ENCODE results near the gene ROR2. TPM values are rescaled to one million over a fixed set of nuclear protein-coding genes. Genes with fewer than 3 reads are reported as not detected.

Gene ROR2
- total RNA-seq, 1 donor from 2014 or later, result 0.18 TPM

GRCh38 chr9:91724068-91724440 is 226.0 kb downstream of the ROR2 start:
- intact Hi-C loops (cut with micrococcal nuclease), result no loop called here

- intact Hi-C loops (cut with micrococcal nuclease), result no loop called here
Observed at GRCh38 chr9:91723420-91724067, 226.5 kb downstream of the ROR2 start.

- intact Hi-C loops (cut with micrococcal nuclease), result no loop called here
Observed at GRCh38 chr9:91720751-91721705, 229.0 kb downstream of the ROR2 start.

GRCh38 chr9:91720313-91720712 is 229.7 kb downstream of the ROR2 start:
- intact Hi-C loops (cut with micrococcal nuclease), result no loop called here

- intact Hi-C loops (cut with micrococcal nuclease), result no loop called here
Observed at GRCh38 chr9:91718071-91718470, 232.0 kb downstream of the ROR2 start.

GRCh38 chr9:91716815-91717214 is 233.2 kb downstream of the ROR2 start:
- intact Hi-C loops (cut with micrococcal nuclease), result no loop called here

- intact Hi-C loops (cut with micrococcal nuclease), result no loop called here
Observed at GRCh38 chr9:91716239-91716638, 233.8 kb downstream of the ROR2 start.

GRCh38 chr9:91714874-91715615 is 235.0 kb downstream of the ROR2 start:
- intact Hi-C loops (cut with micrococcal nuclease), result no loop called here

- intact Hi-C loops (cut with micrococcal nuclease), result no loop called here
Observed at GRCh38 chr9:91714020-91714806, 235.8 kb downstream of the ROR2 start.

GRCh38 chr9:91712811-91713210 is 237.2 kb downstream of the ROR2 start:
- intact Hi-C loops (cut with micrococcal nuclease), result loop anchor here (2.0 kb wide), 1 partner anchor 288 kb away; no protein-coding TSS in a partner anchor

GRCh38 chr9:91711755-91712601 is 238.1 kb downstream of the ROR2 start:
- intact Hi-C loops (cut with micrococcal nuclease), result loop anchor here (2.0 kb wide), 1 partner anchor 287 kb away; no protein-coding TSS in a partner anchor

GRCh38 chr9:91710158-91710557 is 239.9 kb downstream of the ROR2 start:
- intact Hi-C loops (cut with micrococcal nuclease), result no loop called here

- intact Hi-C loops (cut with micrococcal nuclease), result no loop called here
Observed at GRCh38 chr9:91705386-91705785, 244.6 kb downstream of the ROR2 start.

- intact Hi-C loops (cut with micrococcal nuclease), result no loop called here
Observed at GRCh38 chr9:91700475-91700874, 249.6 kb downstream of the ROR2 start.

- intact Hi-C loops (cut with micrococcal nuclease), result no loop called here
Observed at GRCh38 chr9:91698266-91698665, 251.8 kb downstream of the ROR2 start.

GRCh38 chr9:91697201-91697600 is 252.8 kb downstream of the ROR2 start:
- intact Hi-C loops (cut with micrococcal nuclease), result no loop called here

- intact Hi-C loops (cut with micrococcal nuclease), result no loop called here
Observed at GRCh38 chr9:91694081-91694870, 255.8 kb downstream of the ROR2 start.

GRCh38 chr9:91693226-91693625 is 256.8 kb downstream of the ROR2 start:
- intact Hi-C loops (cut with micrococcal nuclease), result no loop called here

All from T-helper 2 cell treated with Interferon-gamma antibody and Interleukin-4, amounts not matched to agents 100 ng/mL and 5 ng/mL, for 36 hours (primary cell).